Renal pelvis (tissue), 12 donors: ENCODE data around the gene CWC27. TPM values are rescaled to one million over a fixed set of nuclear protein-coding genes. Genes with fewer than 3 reads are reported as not detected.

Source experiments
- DNase-seq: peaks from one replicate; pipeline ENCODE4 v3.0.0-alpha.2; 2013
- long read RNA-seq, 16 experiments: transcript quantifications; one replicate each; lab custom pipeline, GENCODE V29; 2026
- polyA plus RNA-seq, 3 donors: library from polyadenylated mRNA; unstranded; fragments of 120-200 nt; gene quantifications; one replicate each; pipeline ENCODE4 v1.2.1, GENCODE V29; 2013; ENCODE audit not compliant: insufficient read length in 3 of 3

Gene CWC27
- polyA plus RNA-seq: 10 to 100 TPM; 32.5 to 40.1 (median 35.2) TPM
- long read RNA-seq, donor 1, partial matches to known transcripts: 0 of 3 reads
- long read RNA-seq, donor 1, other reads (novel, unspliced or antisense): 0 of 3 reads
- long read RNA-seq, donor 2, transcript CWC27-201 (14 exons, 2,078 nt): major isoform, 8 of 8 reads
- long read RNA-seq, donor 2, partial matches to known transcripts: 0 of 8 reads
- long read RNA-seq, donor 2, other reads (novel, unspliced or antisense): 0 of 8 reads
- long read RNA-seq, donor 3, partial matches to known transcripts: 108 of 109 reads
- long read RNA-seq, donor 3, other reads (novel, unspliced or antisense): 0 of 109 reads
- long read RNA-seq, donor 4, partial matches to known transcripts: 0 of 4 reads
- long read RNA-seq, donor 4, other reads (novel, unspliced or antisense): 0 of 4 reads
- long read RNA-seq, donor 5, partial matches to known transcripts: 103 of 105 reads
- long read RNA-seq, donor 5, other reads (novel, unspliced or antisense): 0 of 105 reads
- long read RNA-seq, donor 6, transcript CWC27-201 (14 exons, 2,078 nt): major isoform, 5 of 5 reads
- long read RNA-seq, donor 6, partial matches to known transcripts: 0 of 5 reads
- long read RNA-seq, donor 6, other reads (novel, unspliced or antisense): 0 of 5 reads
- long read RNA-seq, donor 7, partial matches to known transcripts: 8 of 11 reads
- long read RNA-seq, donor 7, other reads (novel, unspliced or antisense): 0 of 11 reads
- long read RNA-seq, donor 8, partial matches to known transcripts: 0 of 3 reads
- long read RNA-seq, donor 8, other reads (novel, unspliced or antisense): 0 of 3 reads
- long read RNA-seq, donor 9, transcript CWC27-201 (14 exons, 2,078 nt): major isoform, 7 of 8 reads
- long read RNA-seq, donor 9, partial matches to known transcripts: 0 of 8 reads
- long read RNA-seq, donor 9, other reads (novel, unspliced or antisense): 0 of 8 reads
- long read RNA-seq, donor 10, partial matches to known transcripts: 145 of 147 reads
- long read RNA-seq, donor 10, other reads (novel, unspliced or antisense): 0 of 147 reads
- long read RNA-seq, donor 11, partial matches to known transcripts: 0 of 2 reads
- long read RNA-seq, donor 11, other reads (novel, unspliced or antisense): 0 of 2 reads
- long read RNA-seq, donor 12, transcript CWC27-201 (14 exons, 2,078 nt): major isoform, 5 of 5 reads
- long read RNA-seq, donor 12, partial matches to known transcripts: 0 of 5 reads
- long read RNA-seq, donor 12, other reads (novel, unspliced or antisense): 0 of 5 reads
- long read RNA-seq, donor 13: 0 reads
- long read RNA-seq, donor 14, transcript CWC27-201 (14 exons, 2,078 nt): major isoform, 5 of 40 reads
- long read RNA-seq, donor 14, partial matches to known transcripts: 35 of 40 reads
- long read RNA-seq, donor 14, other reads (novel, unspliced or antisense): 0 of 40 reads
- long read RNA-seq, donor 15, transcript CWC27-201 (14 exons, 2,078 nt): major isoform, 9 of 9 reads
- long read RNA-seq, donor 15, partial matches to known transcripts: 0 of 9 reads
- long read RNA-seq, donor 15, other reads (novel, unspliced or antisense): 0 of 9 reads
- long read RNA-seq, donor 16, partial matches to known transcripts: 6 of 10 reads
- long read RNA-seq, donor 16, other reads (novel, unspliced or antisense): 0 of 10 reads

- DNase-seq: peak; percentile 91
Measured at GRCh38 chr5:64768358-64769312, at the start of gene CWC27, which contains the start of gene SREK1IP1. TSS of gene CWC27 (plus strand) at chr5:64768930. CDS start at chr5:64769147, 217 bp downstream. TSS of gene SREK1IP1 (minus strand) at chr5:64768691. CDS start at chr5:64768517, 174 bp downstream.

- no peak for DNase-seq
Measured at GRCh38 chr5:64722588-64722987, 46.1 kb upstream of the CWC27 start.

- no peak for DNase-seq
Measured at GRCh38 chr5:64727150-64727549, 41.6 kb upstream of the CWC27 start.

GRCh38 chr5:64742411-64742810 lies 26.3 kb upstream of the CWC27 start:
- no peak for DNase-seq

GRCh38 chr5:64742821-64743220 lies 25.9 kb upstream of the CWC27 start:
- no peak for DNase-seq

- no peak for DNase-seq
Measured at GRCh38 chr5:64744914-64745313, 23.8 kb upstream of the CWC27 start.

GRCh38 chr5:64746446-64746845 lies 22.3 kb upstream of the CWC27 start:
- no peak for DNase-seq

GRCh38 chr5:64749385-64749784 lies 19.3 kb upstream of the CWC27 start:
- DNase-seq: no peak

GRCh38 chr5:64754066-64754465 lies 14.7 kb upstream of the CWC27 start:
- DNase-seq: no peak

GRCh38 chr5:64758901-64759300 lies 9.8 kb upstream of the CWC27 start:
- no peak for DNase-seq

- no peak for DNase-seq
Measured at GRCh38 chr5:64759960-64760660, 8.6 kb upstream of the CWC27 start.

- DNase-seq: no peak
Measured at GRCh38 chr5:64763948-64764503, 4.7 kb upstream of the CWC27 start.

GRCh38 chr5:64765804-64766504 lies 2.8 kb upstream of the CWC27 start:
- DNase-seq: no peak

- DNase-seq: no peak
Measured at GRCh38 chr5:64766941-64767340, 1.8 kb upstream of the CWC27 start.

- no peak for DNase-seq
Measured at GRCh38 chr5:64767959-64768357, 772 bp upstream of the CWC27 start.

GRCh38 chr5:64769855-64770254 lies 1.1 kb downstream of the CWC27 start:
- DNase-seq: no peak

GRCh38 chr5:64771736-64772135 lies 3.0 kb downstream of the CWC27 start:
- no peak for DNase-seq

- DNase-seq: no peak
Measured at GRCh38 chr5:64773533-64773932, 4.8 kb downstream of the CWC27 start.
